GM18909 (cell line): Measurements from ENCODE around the gene ASB5.

Experiments used
- ATAC-seq: cut with Tn5 transposase; IDR thresholded peaks from one replicate; pipeline ENCODE4 v1.9.1; 2021; ENCODE audit warnings: mild to moderate bottlenecking; ENCODE audit not compliant: unreplicated experiment, poor library complexity

Gene ASB5

DNA sequence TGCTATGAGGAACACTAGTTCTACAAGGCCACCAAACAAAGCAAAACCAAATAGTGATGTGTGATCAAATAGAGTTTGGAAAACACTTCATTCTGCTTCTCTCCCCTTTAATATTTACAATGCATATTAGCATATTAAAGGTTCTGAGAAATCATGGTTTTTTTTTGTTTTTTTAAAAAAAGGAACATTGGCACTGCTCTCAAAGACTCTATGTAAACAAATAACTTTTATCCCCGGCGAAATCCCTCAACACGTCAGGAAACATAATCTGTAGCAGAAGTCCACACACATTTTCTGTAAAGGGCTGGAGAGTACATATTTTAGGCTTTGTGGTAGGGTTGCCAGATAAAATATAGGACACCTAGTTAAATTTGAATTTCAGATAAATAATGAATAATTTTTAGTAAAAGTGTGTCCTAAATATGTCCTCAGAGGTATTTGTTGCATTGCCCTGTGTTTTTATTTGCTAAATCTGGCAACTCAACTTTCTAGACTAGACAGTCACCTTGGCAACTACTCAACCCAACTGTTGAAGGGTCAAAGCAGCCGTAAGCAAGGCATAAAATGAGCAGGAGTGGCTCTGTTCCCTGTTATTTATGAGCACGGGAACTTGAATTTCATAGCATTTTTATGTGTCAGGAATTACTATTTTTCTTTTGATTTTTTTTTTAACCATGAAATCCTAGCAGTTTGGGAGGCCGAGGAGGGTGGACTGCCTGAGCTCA lies 82.2 kb downstream of the ASB5 start:
- ATAC-seq, result no peak

GRCh38 chr4:176186067-176186466 lies 83.0 kb downstream of the ASB5 start:
- ATAC-seq, result no peak

- ATAC-seq, result no peak
Observed at GRCh38 chr4:176185051-176185450, 84.0 kb downstream of the ASB5 start.
